ENCODE measurements around the gene DHX32.

DNA sequence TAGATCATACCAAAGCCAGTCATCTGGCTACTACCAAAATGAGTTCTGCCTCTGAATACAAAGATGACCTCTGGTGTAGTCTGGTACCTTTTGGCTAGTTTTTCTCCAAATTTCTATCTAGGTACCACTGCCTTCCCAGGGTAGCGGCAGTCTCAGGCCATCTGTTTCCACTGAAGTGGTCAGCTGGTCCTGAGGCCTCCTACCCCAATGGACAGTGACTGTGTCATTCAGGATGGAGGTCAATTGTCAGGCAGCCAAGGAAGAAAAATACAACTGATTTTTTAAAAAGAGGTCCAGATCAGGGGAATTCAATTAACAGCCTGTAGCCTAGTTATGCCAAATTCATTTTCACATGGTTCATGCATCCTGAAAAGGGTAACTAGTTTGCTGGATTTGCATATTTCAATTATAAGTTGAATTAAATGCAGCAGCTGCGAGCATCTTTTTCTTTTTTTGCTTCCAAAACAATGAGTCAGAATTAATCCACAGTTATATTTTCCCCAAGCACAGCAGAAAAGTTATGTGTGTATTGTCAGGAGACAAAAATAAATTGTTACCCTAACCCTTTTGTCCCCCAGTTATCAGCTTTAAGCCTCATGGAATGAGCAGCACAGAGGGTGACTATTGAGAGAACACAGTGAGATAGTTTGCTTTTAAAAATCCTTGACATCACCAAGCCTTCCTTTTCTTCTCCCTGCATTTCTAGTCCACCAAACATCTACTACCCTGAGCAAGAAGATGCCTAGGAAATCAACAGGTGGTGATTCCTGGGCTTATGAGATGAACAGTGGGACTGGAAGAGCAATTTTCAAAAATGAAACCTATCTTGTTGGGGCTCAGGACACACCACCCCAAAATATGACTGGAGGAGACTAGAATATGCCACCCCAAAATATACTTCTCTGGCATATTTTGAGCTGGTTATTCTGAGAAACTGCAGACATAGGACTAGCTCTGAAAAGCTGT, 30.0 kb downstream of the DHX32 start:
- TF ChIP-seq, protein P1, sequence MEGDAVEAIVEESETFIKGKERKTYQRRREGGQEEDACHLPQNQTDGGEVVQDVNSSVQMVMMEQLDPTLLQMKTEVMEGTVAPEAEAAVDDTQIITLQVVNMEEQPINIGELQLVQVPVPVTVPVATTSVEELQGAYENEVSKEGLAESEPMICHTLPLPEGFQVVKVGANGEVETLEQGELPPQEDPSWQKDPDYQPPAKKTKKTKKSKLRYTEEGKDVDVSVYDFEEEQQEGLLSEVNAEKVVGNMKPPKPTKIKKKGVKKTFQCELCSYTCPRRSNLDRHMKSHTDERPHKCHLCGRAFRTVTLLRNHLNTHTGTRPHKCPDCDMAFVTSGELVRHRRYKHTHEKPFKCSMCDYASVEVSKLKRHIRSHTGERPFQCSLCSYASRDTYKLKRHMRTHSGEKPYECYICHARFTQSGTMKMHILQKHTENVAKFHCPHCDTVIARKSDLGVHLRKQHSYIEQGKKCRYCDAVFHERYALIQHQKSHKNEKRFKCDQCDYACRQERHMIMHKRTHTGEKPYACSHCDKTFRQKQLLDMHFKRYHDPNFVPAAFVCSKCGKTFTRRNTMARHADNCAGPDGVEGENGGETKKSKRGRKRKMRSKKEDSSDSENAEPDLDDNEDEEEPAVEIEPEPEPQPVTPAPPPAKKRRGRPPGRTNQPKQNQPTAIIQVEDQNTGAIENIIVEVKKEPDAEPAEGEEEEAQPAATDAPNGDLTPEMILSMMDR (conservative IDR thresholded peaks at IDR 0.05; ENCODE audit: low read depth, low read length), result no peak
- TF ChIP-seq EZH2 (IDR thresholded peaks at IDR 0.05; ENCODE audit: borderline replicate concordance, low read depth, low read length, poor library complexity, severe bottlenecking), result no peak
